GM12878 (cell line): Measurements from ENCODE around the gene TMEM86A. TPM values are rescaled to one million over a fixed set of nuclear protein-coding genes. Genes with fewer than 3 reads are reported as not detected.

ENCODE experiments used
- ATAC-seq: fragments of 200-7000 bp; cut with Tn5 transposase; 3 replicates; pipeline ENCODE4 v1.9.1; 2020; ENCODE audit warnings: mild to moderate bottlenecking, moderate library complexity
- BruUV-seq: library from RNA; stranded (reverse); fragments of 400-500 nt; replicated peaks from 2 replicates; lab custom pipeline; 2021; lab: Mats Ljungman, UMichigan
- CTCF ChIA-PET: fragments of 300-600 bp; sonication (Branson Sonifier 250); formaldehyde crosslinking; extraction: SDS; loops from one replicate; lab custom pipeline; 2021; ENCODE audit warnings: inconsistent platforms; lab: Yijun Ruan, JAX
- POLR2A ChIA-PET: fragments of 350-600 bp; formaldehyde crosslinking; extraction: SDS; loops from one replicate; lab custom pipeline; 2021; ENCODE audit warnings: inconsistent platforms; lab: Charles Lee
- RAD21 ChIA-PET: fragments of 300-600 bp; sonication (Branson Sonifier 250); formaldehyde crosslinking; loops from one replicate; lab custom pipeline; 2023; ENCODE audit warnings: antibody characterized with exemption; ENCODE audit not compliant: unreplicated experiment; lab: Charles Lee
- SMC1A ChIA-PET: fragments of 300-600 bp; sonication (Branson Sonifier 250); formaldehyde crosslinking; loops from one replicate; lab custom pipeline; 2023; ENCODE audit not compliant: unreplicated experiment, uncharacterized antibody; lab: Charles Lee
- DNase-seq: peaks from one replicate; pipeline ENCODE4 v3.0.0-alpha.2; 2011; ENCODE audit warnings: low read depth, low spot score
- FAIRE-seq: peaks from 3 replicates; lab custom pipeline; 2011; peaks lifted over from hg19 to GRCh38; lab: Jason Lieb, UNC
- H2AFZ ChIP-seq: 2 replicates; pipeline ENCODE4 v1.6.0; 2011; ENCODE audit warnings: low read depth, low read length, control low read depth; ENCODE audit not compliant: control insufficient read depth
- H3K27ac ChIP-seq: 2 replicates; pipeline ENCODE4 v1.5.1; 2011; ENCODE audit warnings: control low read depth; ENCODE audit not compliant: control insufficient read depth, insufficient read depth
- H3K27me3 ChIP-seq, 2 experiments: replicated peaks in 1 of 2; 2 replicates each; pipeline versions ENCODE4 v1.6.0 to v1.6.1; 2011; ENCODE audit warnings: low read length in 1 of 2; ENCODE audit not compliant: control insufficient read depth in 2 of 2, insufficient read depth in 2 of 2
- H3K36me3 ChIP-seq, 2 experiments: 2 replicates each; pipeline ENCODE4 v1.5.1; 2011; ENCODE audit warnings: low read length in 1 of 2; ENCODE audit not compliant: control insufficient read depth in 2 of 2, insufficient read depth in 2 of 2
- H3K4me1 ChIP-seq: 2 replicates; pipeline ENCODE4 v1.6.1; 2011; ENCODE audit warnings: mild to moderate bottlenecking, low read length, moderate library complexity, mixed read lengths; ENCODE audit not compliant: control insufficient read depth, insufficient read depth
- H3K4me2 ChIP-seq: 2 replicates; pipeline ENCODE4 v1.6.0; 2011; ENCODE audit warnings: control low read depth; ENCODE audit not compliant: control insufficient read depth, insufficient read depth
- H3K4me3 ChIP-seq: fragments of 200-600 bp; sonication (generic); 2 replicates; pipeline ENCODE4 v1.5.1; 2016
- H3K79me2 ChIP-seq: 2 replicates; pipeline ENCODE4 v1.6.0; 2011; ENCODE audit warnings: low read length; ENCODE audit not compliant: control insufficient read depth, insufficient read depth
- H3K9ac ChIP-seq: 2 replicates; pipeline ENCODE4 v1.8.0; 2011; ENCODE audit warnings: low read length, control low read depth, mixed read lengths; ENCODE audit not compliant: control insufficient read depth, insufficient read depth
- H3K9me3 ChIP-seq: replicated peaks from 3 replicates; pipeline ENCODE4 v1.5.1; 2011; ENCODE audit warnings: mild to moderate bottlenecking, low read length; ENCODE audit not compliant: control insufficient read depth, insufficient read depth
- H4K20me1 ChIP-seq: 2 replicates; pipeline ENCODE4 v1.6.0; 2011; ENCODE audit not compliant: control insufficient read depth, insufficient read depth
- BHLHE40 ChIP-seq, 2 experiments: fragments of 450-650 bp in 1 of 2; IDR thresholded peaks; 2 replicates each; pipeline ENCODE4 v1.6.1; 2011 to 2017; ENCODE audit warnings: low read depth in 2 of 2, borderline replicate concordance in 1 of 2, improper control_type of control experiment in 1 of 2, low read length in 1 of 2, mild to moderate bottlenecking in 1 of 2
- CEBPB ChIP-seq, 2 experiments: fragments of 150-350 bp in 1 of 2; IDR thresholded peaks; 2 replicates each; pipeline ENCODE4 v1.6.1; 2012 to 2014; ENCODE audit warnings: low read depth in 2 of 2, low read length in 2 of 2, borderline replicate concordance in 1 of 2, inconsistent platforms in 1 of 2
- JUND ChIP-seq: IDR thresholded peaks from 2 replicates; pipeline ENCODE4 v1.6.1; 2012; ENCODE audit warnings: low read depth, mild to moderate bottlenecking, low read length, improper control_type of control experiment, moderate library complexity
- NFYB ChIP-seq: IDR thresholded peaks from 2 replicates; pipeline ENCODE4 v1.6.1; 2011; ENCODE audit warnings: low read depth, mild to moderate bottlenecking, low read length, improper control_type of control experiment, moderate library complexity; ENCODE audit not compliant: insufficient read depth
- POLR2AphosphoS2 ChIP-seq: IDR thresholded peaks from 2 replicates; pipeline ENCODE4 v1.6.1; 2011; ENCODE audit warnings: low read depth, mild to moderate bottlenecking, low read length, improper control_type of control experiment, moderate library complexity
- TCF3 ChIP-seq: IDR thresholded peaks from 2 replicates; pipeline ENCODE4 v1.6.1; 2012; ENCODE audit warnings: low read depth, mild to moderate bottlenecking, low read length, borderline replicate concordance; ENCODE audit not compliant: insufficient read depth
- WGBS: methylation state at CpG from one replicate; pipeline ENCODE4 v1.1.6; 2016; ENCODE audit warnings: low lambda C conversion rate; ENCODE audit not compliant: insufficient replicate concordance, insufficient coverage; ENCODE audit errors: missing lambda C conversion rate; 5-methylcytosine and 5-hydroxymethylcytosine counted together
- in situ Hi-C: fragments of 300-500 bp; cut with MboI; formaldehyde crosslinking; loops from 9 replicates; pipeline ENCODE4 v1.14.3; 2018; ENCODE audit warnings: mixed read lengths
- intact Hi-C: fragments of 100-400 bp; cut with micrococcal nuclease; formaldehyde crosslinking; loops from one replicate; pipeline ENCODE4 v1.14.2; 2022; ENCODE audit not compliant: unreplicated experiment
- polyA plus RNA-seq, 11 experiments: library from polyadenylated mRNA; depleted of rRNA in 4 of 11; unstranded in 6 of 11; stranded (reverse) in 5 of 11; fragments of >200 nt; fragmentation: Nextera tagmentation in 4 of 11; fragmentation: Illumina TruSeq in 1 of 11; extraction: Ambion mirVana in 4 of 11; extraction: Trizol in 1 of 11; gene quantifications; 1 replicate in 1 of 11; 2 replicates in 10 of 11; pipeline versions ENCODE4 v1.2.1 to v1.2.3, GENCODE V29; 2011 to 2016; ENCODE audit warnings: inconsistent platforms in 2 of 11, missing spikeins in 2 of 11, low read depth in 1 of 11
- total RNA-seq, 4 experiments: library from RNA; depleted of rRNA in 3 of 4; stranded (reverse); fragments of >200 nt in 3 of 4; fragmentation: Illumina TruSeq in 1 of 4; extraction: Trizol in 1 of 4; gene quantifications; 2 replicates each; pipeline versions ENCODE4 v1.2.1 to v1.2.3, GENCODE V29; 2013 to 2021
- TF ChIP-seq, protein P1 (sequence below): fragments of 450-650 bp; IDR thresholded peaks from 2 replicates; pipeline ENCODE4 v1.6.1; 2018; ENCODE audit warnings: mild to moderate bottlenecking, low read depth, moderate library complexity; ENCODE audit not compliant: partially characterized antibody
- TF ChIP-seq, protein P2 (sequence below): fragments of 450-650 bp; formaldehyde crosslinking; IDR thresholded peaks from 2 replicates; pipeline ENCODE4 v1.4.0; 2022; ENCODE audit warnings: mild to moderate bottlenecking, moderate library complexity
- TF ChIP-seq, protein P3 (sequence below): IDR thresholded peaks from 2 replicates; pipeline ENCODE4 v1.6.1; 2011; ENCODE audit warnings: low read depth, low read length, improper control_type of control experiment, borderline replicate concordance

TMEM86A gene
- total and polyA plus RNA-seq, 10 of the 15 experiments (the other 5 are each of a cell fraction or from before 2014, with no cell fraction given): 0.01 to 0.11 (median 0.06) TPM; not detected in 7

DNA sequence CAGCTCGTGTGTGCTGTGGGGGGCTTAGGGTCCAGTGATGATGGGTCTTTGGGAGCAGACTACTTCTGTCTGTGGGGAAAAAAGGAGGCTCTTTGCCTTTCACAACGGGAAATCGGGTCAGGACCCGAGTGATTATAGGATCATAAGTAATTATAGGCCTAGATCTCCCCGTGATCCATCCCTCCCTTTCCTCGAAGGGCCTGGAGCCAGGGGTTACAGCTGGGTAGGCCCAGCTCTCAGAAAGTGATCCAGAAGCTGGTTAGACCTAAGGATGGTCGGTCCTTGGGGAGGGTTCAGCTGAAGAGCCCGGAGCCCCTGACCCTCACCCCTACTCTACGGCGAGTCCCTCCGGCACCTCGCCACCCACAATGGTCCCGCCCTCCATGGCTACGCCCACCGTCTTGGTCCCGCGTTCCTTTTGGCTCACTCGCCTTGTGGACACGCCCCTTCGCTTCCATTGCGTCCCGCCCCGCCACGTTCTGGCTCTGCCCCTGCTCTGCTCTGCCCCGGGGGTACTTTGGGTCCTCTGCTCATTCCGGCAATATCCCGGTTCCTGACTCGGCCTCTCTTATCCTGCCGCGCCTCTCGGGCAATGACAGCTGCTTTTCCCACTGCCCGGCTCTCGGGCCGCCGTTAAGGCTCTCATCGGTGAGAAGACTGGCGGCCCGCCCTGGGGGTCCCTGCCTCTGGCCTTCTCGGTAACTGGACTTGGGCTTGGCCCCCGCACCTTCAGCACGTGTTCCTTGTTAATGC is 22.4 kb downstream of the TMEM86A start:
- 14% methylated on average over 41 of the region's 41 CpGs for WGBS
- ChIA-PET CTCF (interaction anchor here (0.7 to 8.0 kb wide), 31 partner anchors 8 to 477 kb away, joined by 3 to 131 read pairs (median 6); no protein-coding TSS in a partner anchor), POLR2A (interaction anchor here (1.3 kb wide), 1 partner anchor 181 kb away, joined by 3 read pairs; no protein-coding TSS in a partner anchor), RAD21 (interaction anchor here (1.0 to 4.0 kb wide), 10 partner anchors 11 to 398 kb away, joined by 3 to 40 read pairs (median 11); partner anchors contain the start of gene GTF2H1), SMC1A (interaction anchor here (1.0 to 4.4 kb wide), 11 partner anchors 10 to 180 kb away, joined by 3 to 44 read pairs (median 8); partner anchors contain the start of gene UEVLD)
- H3K4me1 ChIP-seq: peaks cover 9% of the 10 kb centered on the region
- H2AFZ ChIP-seq: peak overlapping the region; percentile 76
- H4K20me1 ChIP-seq: no peaks in the 10 kb centered on the region
- no peaks in the 10 kb centered on the region for H3K79me2 ChIP-seq
- BruUV-seq: no TSS peak
- H3K9me3 ChIP-seq: no peaks in the 10 kb centered on the region
- ATAC-seq (peak; percentile 83), FAIRE-seq (peak; percentile 75), DNase-seq (no peak)
- H3K27ac ChIP-seq: no peak overlapping the region
- no peaks in the 10 kb centered on the region; a peak in 3 of 4 replicates for H3K27me3 ChIP-seq
- H3K9ac ChIP-seq: peak overlapping the region; percentile 56
- intact Hi-C loops: loop anchor here (5.0 to 10.0 kb wide), 2 partner anchors 41 to 476 kb away; partner anchors contain the start of gene SAA2
- peak overlapping the region; percentile 89 for H3K4me2 ChIP-seq
- in situ Hi-C loops: no loop called here
- peak overlapping the region; percentile 71 for H3K4me3 ChIP-seq
- TF ChIP-seq CEBPB (IDR thresholded peaks at IDR 0.05; ENCODE audit: borderline replicate concordance in 1 of 2, low read depth in 2 of 2, low read length in 2 of 2): no peak
- TF ChIP-seq TCF3: no peak
- peak in 1 of 2 experiments; percentile 21; a peak in 1 of 4 replicates for TF ChIP-seq BHLHE40 (IDR thresholded peaks at IDR 0.05; ENCODE audit: borderline replicate concordance in 1 of 2, low read depth in 2 of 2, low read length in 1 of 2)
- TF ChIP-seq, protein P1, sequence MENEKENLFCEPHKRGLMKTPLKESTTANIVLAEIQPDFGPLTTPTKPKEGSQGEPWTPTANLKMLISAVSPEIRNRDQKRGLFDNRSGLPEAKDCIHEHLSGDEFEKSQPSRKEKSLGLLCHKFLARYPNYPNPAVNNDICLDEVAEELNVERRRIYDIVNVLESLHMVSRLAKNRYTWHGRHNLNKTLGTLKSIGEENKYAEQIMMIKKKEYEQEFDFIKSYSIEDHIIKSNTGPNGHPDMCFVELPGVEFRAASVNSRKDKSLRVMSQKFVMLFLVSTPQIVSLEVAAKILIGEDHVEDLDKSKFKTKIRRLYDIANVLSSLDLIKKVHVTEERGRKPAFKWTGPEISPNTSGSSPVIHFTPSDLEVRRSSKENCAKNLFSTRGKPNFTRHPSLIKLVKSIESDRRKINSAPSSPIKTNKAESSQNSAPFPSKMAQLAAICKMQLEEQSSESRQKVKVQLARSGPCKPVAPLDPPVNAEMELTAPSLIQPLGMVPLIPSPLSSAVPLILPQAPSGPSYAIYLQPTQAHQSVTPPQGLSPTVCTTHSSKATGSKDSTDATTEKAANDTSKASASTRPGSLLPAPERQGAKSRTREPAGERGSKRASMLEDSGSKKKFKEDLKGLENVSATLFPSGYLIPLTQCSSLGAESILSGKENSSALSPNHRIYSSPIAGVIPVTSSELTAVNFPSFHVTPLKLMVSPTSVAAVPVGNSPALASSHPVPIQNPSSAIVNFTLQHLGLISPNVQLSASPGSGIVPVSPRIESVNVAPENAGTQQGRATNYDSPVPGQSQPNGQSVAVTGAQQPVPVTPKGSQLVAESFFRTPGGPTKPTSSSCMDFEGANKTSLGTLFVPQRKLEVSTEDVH: no peak
- no peak for TF ChIP-seq NFYB
- TF ChIP-seq, protein P2, sequence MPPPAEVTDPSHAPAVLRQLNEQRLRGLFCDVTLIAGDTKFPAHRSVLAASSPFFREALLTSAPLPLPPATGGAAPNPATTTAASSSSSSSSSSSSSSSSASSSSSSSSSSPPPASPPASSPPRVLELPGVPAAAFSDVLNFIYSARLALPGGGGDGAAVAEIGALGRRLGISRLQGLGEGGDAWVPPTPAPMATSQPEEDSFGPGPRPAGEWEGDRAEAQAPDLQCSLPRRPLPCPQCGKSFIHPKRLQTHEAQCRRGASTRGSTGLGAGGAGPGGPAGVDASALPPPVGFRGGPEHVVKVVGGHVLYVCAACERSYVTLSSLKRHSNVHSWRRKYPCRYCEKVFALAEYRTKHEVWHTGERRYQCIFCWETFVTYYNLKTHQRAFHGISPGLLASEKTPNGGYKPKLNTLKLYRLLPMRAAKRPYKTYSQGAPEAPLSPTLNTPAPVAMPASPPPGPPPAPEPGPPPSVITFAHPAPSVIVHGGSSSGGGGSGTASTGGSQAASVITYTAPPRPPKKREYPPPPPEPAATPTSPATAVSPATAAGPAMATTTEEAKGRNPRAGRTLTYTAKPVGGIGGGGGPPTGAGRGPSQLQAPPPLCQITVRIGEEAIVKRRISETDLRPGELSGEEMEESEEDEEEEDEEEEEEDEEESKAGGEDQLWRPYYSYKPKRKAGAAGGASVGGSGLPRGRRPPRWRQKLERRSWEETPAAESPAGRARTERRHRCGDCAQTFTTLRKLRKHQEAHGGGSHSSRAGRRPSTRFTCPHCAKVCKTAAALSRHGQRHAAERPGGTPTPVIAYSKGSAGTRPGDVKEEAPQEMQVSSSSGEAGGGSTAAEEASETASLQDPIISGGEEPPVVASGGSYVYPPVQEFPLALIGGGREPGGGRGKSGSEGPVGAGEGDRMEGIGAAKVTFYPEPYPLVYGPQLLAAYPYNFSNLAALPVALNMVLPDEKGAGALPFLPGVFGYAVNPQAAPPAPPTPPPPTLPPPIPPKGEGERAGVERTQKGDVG (CRISPR knock-in tag): no peak
- TF ChIP-seq, protein P3, sequence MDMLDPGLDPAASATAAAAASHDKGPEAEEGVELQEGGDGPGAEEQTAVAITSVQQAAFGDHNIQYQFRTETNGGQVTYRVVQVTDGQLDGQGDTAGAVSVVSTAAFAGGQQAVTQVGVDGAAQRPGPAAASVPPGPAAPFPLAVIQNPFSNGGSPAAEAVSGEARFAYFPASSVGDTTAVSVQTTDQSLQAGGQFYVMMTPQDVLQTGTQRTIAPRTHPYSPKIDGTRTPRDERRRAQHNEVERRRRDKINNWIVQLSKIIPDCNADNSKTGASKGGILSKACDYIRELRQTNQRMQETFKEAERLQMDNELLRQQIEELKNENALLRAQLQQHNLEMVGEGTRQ: no peak
- TF ChIP-seq JUND: no peak
- no peak for TF ChIP-seq POLR2AphosphoS2
- no peaks in the 10 kb centered on the region for H3K36me3 ChIP-seq
